DMS 273 (cell line): ENCODE data around the gene GRIA3.

ENCODE experiments used
- DNase-seq: peaks from one replicate; lab custom pipeline; 2025; ENCODE audit not compliant: unreplicated experiment; lab: John Stamatoyannopoulos, UW

Gene GRIA3

GRCh38 chrX:123190096-123190495 lies 6.0 kb downstream of the GRIA3 start:
- no peak for DNase-seq

- no peak for DNase-seq
Measured at GRCh38 chrX:123193101-123193500, 9.0 kb downstream of the GRIA3 start.

DNA sequence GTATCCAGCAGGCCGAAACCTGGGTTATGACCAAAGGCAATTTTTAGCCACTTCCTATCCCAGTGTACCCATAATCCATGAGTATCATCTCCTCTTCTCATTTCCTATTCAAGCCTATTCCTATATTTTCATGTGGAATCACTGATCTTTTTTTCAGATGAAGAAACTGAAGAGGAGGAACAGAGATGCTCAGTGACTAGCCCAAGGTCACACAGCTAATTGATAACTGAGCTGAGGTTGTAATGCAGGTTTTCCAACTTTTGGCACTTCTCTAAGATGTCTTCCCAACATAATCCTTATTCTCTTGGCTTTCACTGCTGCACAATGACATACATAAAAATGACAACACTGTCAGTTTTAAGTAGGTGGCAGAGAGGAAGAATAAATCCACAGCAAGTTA lies 15.3 kb downstream of the GRIA3 start:
- no peak for DNase-seq

DNA sequence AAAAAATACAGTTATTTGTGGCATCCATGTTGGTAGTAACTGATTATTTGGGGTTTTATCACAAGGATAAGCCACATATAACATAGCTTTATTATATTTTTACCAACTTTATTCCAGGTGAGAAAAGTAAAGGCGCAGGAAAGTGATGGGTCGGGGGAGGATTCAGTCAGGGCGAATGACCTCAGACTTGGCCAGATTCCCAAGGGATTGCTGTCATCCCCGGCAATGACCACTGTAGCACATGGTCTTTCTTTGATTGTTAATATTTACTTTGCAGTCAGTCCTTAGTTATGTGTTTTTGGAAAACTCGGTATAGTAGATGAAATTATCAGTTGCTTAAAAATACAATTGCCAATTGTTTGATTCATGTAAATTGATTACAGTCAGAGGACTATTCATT lies 17.6 kb downstream of the GRIA3 start:
- DNase-seq: no peak

GRCh38 chrX:123202523-123202922 lies 18.4 kb downstream of the GRIA3 start:
- DNase-seq: no peak

- DNase-seq: no peak
Measured at GRCh38 chrX:123203772-123204171, 19.7 kb downstream of the GRIA3 start.

- no peak for DNase-seq
Measured at GRCh38 chrX:123206176-123206575, 22.1 kb downstream of the GRIA3 start.

DNA sequence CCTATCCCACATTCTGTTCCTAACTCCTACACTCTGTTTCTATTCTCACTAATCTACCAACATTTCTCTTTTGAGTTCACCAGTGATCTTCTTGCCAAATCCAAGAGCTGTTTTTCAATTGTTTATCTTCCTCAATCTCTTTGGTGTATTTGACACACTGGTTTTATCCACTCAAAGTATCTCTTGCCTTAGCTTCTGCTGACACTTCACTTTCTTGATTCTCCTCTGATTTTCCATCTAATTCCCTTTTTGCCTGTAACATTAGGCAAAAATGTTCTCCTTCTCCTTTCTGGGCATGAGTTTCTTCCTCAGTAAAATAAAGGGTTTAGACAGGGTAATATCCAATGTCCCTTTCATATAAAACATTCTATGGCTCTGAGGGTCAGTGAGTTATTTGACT lies 26.2 kb downstream of the GRIA3 start:
- DNase-seq: no peak

- no peak for DNase-seq
Measured at GRCh38 chrX:123215397-123216089, 31.5 kb downstream of the GRIA3 start.

DNA sequence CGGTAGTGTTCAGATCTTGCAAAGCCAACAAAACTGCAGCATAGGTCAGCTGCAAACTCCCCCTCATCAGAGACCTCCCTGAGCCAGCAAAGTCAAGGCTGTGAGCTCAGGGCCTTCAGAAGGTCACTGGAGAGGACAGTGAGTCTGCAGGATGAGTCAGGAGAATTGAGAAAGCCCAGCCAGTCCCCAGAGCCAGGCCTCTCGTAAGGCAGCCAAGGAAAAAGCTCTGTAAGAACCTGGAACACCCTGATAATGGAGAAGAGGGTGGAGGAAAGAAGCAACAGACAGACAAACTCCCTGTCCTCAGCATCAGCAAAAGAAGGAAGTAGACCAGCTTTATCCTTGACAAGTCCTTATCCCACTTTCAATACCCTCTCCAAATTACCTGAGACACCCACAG lies 33.0 kb downstream of the GRIA3 start:
- no peak for DNase-seq

GRCh38 chrX:123217728-123218127 lies 33.6 kb downstream of the GRIA3 start:
- DNase-seq: no peak

DNA sequence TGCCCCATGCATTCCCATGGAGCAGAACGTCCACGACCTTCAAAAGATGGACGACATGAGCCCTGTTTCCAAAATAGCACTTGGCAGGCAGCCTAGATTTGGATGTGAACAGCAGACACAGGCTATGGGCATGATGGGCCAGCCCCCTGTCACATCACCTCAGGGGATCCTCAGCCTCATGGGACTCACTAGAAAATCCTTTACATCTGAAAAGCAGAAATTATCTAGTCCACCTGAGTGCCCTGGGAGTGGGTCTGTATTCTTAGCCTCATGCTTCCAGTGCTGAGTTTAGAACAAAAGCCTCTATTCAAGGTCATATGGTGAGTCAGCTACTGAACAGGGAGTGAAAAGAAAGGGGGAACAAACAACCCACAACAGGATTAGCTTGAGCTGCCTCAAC lies 35.8 kb downstream of the GRIA3 start:
- DNase-seq: no peak

- DNase-seq: no peak
Measured at GRCh38 chrX:123222920-123223319, 38.8 kb downstream of the GRIA3 start.

DNA sequence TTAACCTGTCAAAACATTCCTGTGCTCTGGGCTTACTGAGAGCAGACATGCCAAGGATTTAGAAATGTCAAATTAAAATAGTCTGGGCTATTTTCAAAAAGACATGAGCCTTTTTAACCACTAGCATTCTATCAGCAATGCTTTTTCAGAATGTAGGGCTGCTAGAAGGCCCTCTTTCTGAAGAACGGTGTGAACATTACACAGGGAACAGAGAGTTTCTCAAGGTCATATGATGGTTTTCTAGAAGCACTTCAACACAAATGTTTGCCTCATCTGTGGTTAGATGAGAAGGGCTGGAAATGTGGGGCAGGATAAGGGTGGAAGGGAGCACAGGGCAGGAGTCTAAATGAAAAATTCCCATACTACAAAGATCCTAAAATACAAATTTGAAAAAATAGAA lies 39.3 kb downstream of the GRIA3 start:
- DNase-seq: no peak

GRCh38 chrX:123223859-123224258 lies 39.8 kb downstream of the GRIA3 start:
- DNase-seq: no peak

- DNase-seq: no peak
Measured at GRCh38 chrX:123230798-123231197, 46.7 kb downstream of the GRIA3 start.

- DNase-seq: no peak
Measured at GRCh38 chrX:123236859-123237258, 52.8 kb downstream of the GRIA3 start.

DNA sequence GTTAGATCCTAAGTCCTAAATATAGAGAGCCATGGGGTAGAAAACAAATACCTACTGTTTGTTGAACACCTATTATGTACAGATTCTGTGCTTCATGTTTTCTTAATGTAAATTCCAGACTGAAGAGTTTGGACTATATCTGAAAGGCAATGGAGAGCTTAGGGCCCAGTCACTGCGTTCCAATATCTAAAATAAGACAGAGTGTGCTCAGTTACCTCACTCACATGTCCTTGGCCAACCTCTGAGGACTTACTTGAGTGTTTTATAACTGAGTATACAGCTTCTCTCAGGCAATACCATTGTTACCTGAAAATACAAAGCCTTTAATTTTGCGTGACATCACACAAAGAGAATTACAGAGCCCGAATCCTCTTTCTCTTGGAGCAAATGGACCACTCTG lies 53.2 kb downstream of the GRIA3 start:
- no peak for DNase-seq

DNA sequence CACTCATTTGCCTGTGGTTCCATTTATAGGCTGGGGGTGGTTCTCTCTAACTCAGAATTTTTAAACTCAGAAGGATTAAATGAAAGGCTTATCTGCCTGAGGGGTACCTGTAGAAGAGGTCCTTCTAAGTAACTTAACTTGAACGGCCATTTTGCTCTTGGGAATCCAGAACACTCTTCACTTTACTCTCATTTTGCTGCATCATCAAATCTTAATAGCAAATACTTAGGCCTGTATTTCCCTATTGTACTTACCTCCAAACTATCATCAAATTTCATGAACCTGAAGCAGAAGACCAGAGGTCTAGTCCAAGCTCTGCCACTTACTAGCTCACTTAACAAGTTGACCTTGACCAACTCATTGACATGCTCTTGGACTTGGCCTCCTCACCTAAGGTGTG lies 70.4 kb downstream of the GRIA3 start:
- DNase-seq: no peak

- no peak for DNase-seq
Measured at GRCh38 chrX:123256378-123256777, 72.3 kb downstream of the GRIA3 start.

- DNase-seq: no peak
Measured at GRCh38 chrX:123260920-123261418, 76.9 kb downstream of the GRIA3 start.

DNA sequence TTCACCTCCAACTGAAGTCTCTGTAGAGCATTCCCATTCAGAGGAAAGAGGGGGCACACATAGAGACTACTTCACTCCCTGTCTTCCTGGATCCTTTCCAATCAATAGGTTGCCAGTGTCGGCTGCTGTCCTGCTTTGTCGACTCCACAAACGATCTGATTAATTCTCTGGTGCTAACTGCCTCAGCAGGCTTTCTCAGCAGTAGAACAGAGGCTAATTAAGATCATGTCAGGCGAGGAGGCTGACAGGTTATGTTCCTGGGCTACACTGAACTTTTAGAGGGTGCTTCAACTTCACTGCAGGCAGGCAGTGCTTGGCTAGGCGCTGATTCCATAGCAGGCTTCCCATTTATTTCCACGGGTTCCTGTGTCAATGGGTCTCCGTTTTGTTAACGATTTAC lies 79.2 kb downstream of the GRIA3 start:
- no peak for DNase-seq

GRCh38 chrX:123263747-123264146 lies 79.7 kb downstream of the GRIA3 start:
- DNase-seq: no peak
